Measurements from ENCODE around the gene NAXE.

The NAXE gene

DNA sequence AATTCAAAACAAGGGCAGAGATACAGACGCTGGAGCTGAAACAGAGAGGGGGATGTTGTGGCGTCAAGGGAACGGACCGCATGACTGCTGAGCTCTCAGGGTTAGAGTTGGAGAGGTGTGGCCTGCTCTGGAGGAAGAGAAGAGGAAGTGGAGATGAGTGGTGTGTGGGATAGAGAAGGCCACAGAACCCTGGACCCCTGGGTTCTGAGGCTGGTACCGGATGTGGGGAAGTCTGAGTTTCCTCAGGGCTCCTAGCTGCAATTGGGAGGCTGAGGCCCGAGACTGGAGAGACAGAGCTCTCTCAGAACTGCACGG is 52.2 kb downstream of the NAXE start:
- no peak overlapping the region for H3K27ac ChIP-seq
- no peak for TF ChIP-seq ZFX (IDR thresholded peaks at IDR 0.05)
